ENCODE results near the gene HOXD13. TPM values are rescaled to one million over a fixed set of nuclear protein-coding genes. Genes with fewer than 3 reads are reported as not detected.

HOXD13 gene
- total RNA-seq, 1 donor from 2014 or later: not detected

GRCh38 chr2:176124110-176124946, 31.8 kb downstream of the HOXD13 start:
- no peak for DNase-seq (ENCODE audit: low spot score)
- ATAC-seq: no peak
- intact Hi-C loops (cut with DNase I): loop anchor here (10.0 kb wide), 1 partner anchor 1030 kb away; no protein-coding TSS in a partner anchor

GRCh38 chr2:176124947-176125771, 32.6 kb downstream of the HOXD13 start:
- intact Hi-C loops (cut with DNase I): loop anchor here (5.0 to 10.0 kb wide), 2 partner anchors 512 to 1030 kb away; no protein-coding TSS in a partner anchor
- ATAC-seq (no peak), DNase-seq (ENCODE audit: low spot score) (no peak)

- no peak for ATAC-seq
- intact Hi-C loops (cut with DNase I): loop anchor here (5.0 to 10.0 kb wide), 2 partner anchors 512 to 1029 kb away; no protein-coding TSS in a partner anchor
These were observed 33.2 kb downstream of the HOXD13 start for GRCh38 chr2:176125772-176126054.

GRCh38 chr2:176126929-176127773, 34.6 kb downstream of the HOXD13 start:
- ATAC-seq: no peak
- intact Hi-C loops (cut with DNase I): loop anchor here (5.0 to 10.0 kb wide), 2 partner anchors 510 to 1028 kb away; no protein-coding TSS in a partner anchor
- DNase-seq (ENCODE audit: low spot score): peak; percentile 89

More at GRCh38 chr2:176125772-176126054, 33.2 kb downstream of the HOXD13 start:
- DNase-seq (ENCODE audit: low spot score): no peak

GRCh38 chr2:176127774-176128072, 35.2 kb downstream of the HOXD13 start:
- DNase-seq (ENCODE audit: low spot score) (no peak), ATAC-seq (no peak)
- intact Hi-C loops (cut with DNase I): loop anchor here (5.0 to 10.0 kb wide), 2 partner anchors 510 to 1027 kb away; no protein-coding TSS in a partner anchor

GRCh38 chr2:176128172-176128981, 35.9 kb downstream of the HOXD13 start:
- intact Hi-C loops (cut with DNase I): loop anchor here (5.0 to 10.0 kb wide), 2 partner anchors 509 to 1026 kb away; no protein-coding TSS in a partner anchor
- no peak for DNase-seq (ENCODE audit: low spot score)
- ATAC-seq: peak; percentile 38

GRCh38 chr2:176128982-176129796, 36.7 kb downstream of the HOXD13 start, which contains the start of gene HOXD8:
Gene HOXD8 (plus strand): TSS chr2:176129705. CDS start chr2:176130367, 662 bp downstream.
- intact Hi-C loops (cut with DNase I): loop anchor here (5.0 to 10.0 kb wide), 2 partner anchors 508 to 1026 kb away; no protein-coding TSS in a partner anchor
- DNase-seq (ENCODE audit: low spot score) (peak; percentile 78), ATAC-seq (peak; percentile 57)

- no peak for DNase-seq (ENCODE audit: low spot score)
- no peak for ATAC-seq
- intact Hi-C loops (cut with DNase I): loop anchor here (5.0 to 10.0 kb wide), 2 partner anchors 508 to 1025 kb away; no protein-coding TSS in a partner anchor
These were observed 37.3 kb downstream of the HOXD13 start for GRCh38 chr2:176129813-176130146.

- ATAC-seq: no peak
These were observed 37.8 kb downstream of the HOXD13 start for GRCh38 chr2:176130147-176130956.

GRCh38 chr2:176130957-176131847, 38.7 kb downstream of the HOXD13 start:
- intact Hi-C loops (cut with DNase I): no loop called here
- no peak for ATAC-seq
- DNase-seq (ENCODE audit: low spot score): no peak

More at GRCh38 chr2:176130147-176130956, 37.8 kb downstream of the HOXD13 start:
- intact Hi-C loops (cut with DNase I): no loop called here
- no peak for DNase-seq (ENCODE audit: low spot score)

- intact Hi-C loops (cut with DNase I): no loop called here
- DNase-seq (ENCODE audit: low spot score) (no peak), ATAC-seq (no peak)
These were observed 39.3 kb downstream of the HOXD13 start for GRCh38 chr2:176131848-176132158.

GRCh38 chr2:176132205-176133171, 40.0 kb downstream of the HOXD13 start:
- no peak for ATAC-seq
- intact Hi-C loops (cut with DNase I): no loop called here
- DNase-seq (ENCODE audit: low spot score): no peak

- intact Hi-C loops (cut with DNase I): no loop called here
- DNase-seq (ENCODE audit: low spot score) (no peak), ATAC-seq (no peak)
These were observed 40.9 kb downstream of the HOXD13 start for GRCh38 chr2:176133389-176133788.

GRCh38 chr2:176134035-176134434, 41.5 kb downstream of the HOXD13 start:
- no peak for DNase-seq (ENCODE audit: low spot score)
- ATAC-seq: no peak
- intact Hi-C loops (cut with DNase I): loop anchor here (2.0 kb wide), 1 partner anchor 53 kb away; no protein-coding TSS in a partner anchor

Measured in sciatic nerve (tissue), 2 donors.